NB4 (cell line): ENCODE data around the gene MED13L.
A peak's percentile ranks its signal among the peaks of the same experiment; 100 is the strongest.

ENCODE experiments used
- DNase-seq: peaks from one replicate; pipeline ENCODE4 v3.0.0; 2010; ENCODE audit warnings: low read depth
- H3K4me3 ChIP-seq: one replicate; pipeline ENCODE4 v1.5.1; 2011; ENCODE audit warnings: mild to moderate bottlenecking, low read depth, low read length, moderate library complexity
- CTCF ChIP-seq: IDR thresholded peaks from one replicate; pipeline ENCODE4 v1.5.1; 2012; ENCODE audit warnings: low read depth, low read length
- MYC ChIP-seq: IDR thresholded peaks from 2 replicates; pipeline ENCODE4 v1.6.1; 2011; ENCODE audit warnings: low read depth, low read length
- POLR2A ChIP-seq: IDR thresholded peaks from 2 replicates; pipeline ENCODE4 v1.6.1; 2011; ENCODE audit warnings: mild to moderate bottlenecking; ENCODE audit not compliant: insufficient read length; ENCODE audit errors: extremely low read depth
- TF ChIP-seq, protein P1 (sequence below): IDR thresholded peaks from 2 replicates; pipeline ENCODE4 v1.6.1; 2011; ENCODE audit warnings: low read depth, low read length

The MED13L gene

GRCh38 chr12:116010467-116010866 is 267.0 kb downstream of the MED13L start:
- DNase-seq = no peak
- no peak for TF ChIP-seq CTCF
- no peak for TF ChIP-seq MYC
- TF ChIP-seq POLR2A = no peak
- TF ChIP-seq, protein P1, sequence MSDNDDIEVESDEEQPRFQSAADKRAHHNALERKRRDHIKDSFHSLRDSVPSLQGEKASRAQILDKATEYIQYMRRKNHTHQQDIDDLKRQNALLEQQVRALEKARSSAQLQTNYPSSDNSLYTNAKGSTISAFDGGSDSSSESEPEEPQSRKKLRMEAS = no peak
- no peak overlapping the region for H3K4me3 ChIP-seq

GRCh38 chr12:116009805-116010204 is 267.7 kb downstream of the MED13L start:
- DNase-seq = no peak

GRCh38 chr12:116006141-116006540 is 271.4 kb downstream of the MED13L start:
- H3K4me3 ChIP-seq = no peak overlapping the region
- DNase-seq = no peak
- TF ChIP-seq POLR2A (no peak), MYC (no peak), CTCF (no peak)
- TF ChIP-seq, protein P1 = no peak

More at GRCh38 chr12:116009805-116010204, 267.7 kb downstream of the MED13L start:
- TF ChIP-seq MYC (no peak), CTCF (peak; percentile 39)
- no peak overlapping the region for H3K4me3 ChIP-seq

GRCh38 chr12:116002890-116003536 is 274.5 kb downstream of the MED13L start:
- no peak overlapping the region for H3K4me3 ChIP-seq
- no peak for TF ChIP-seq POLR2A
- no peak for TF ChIP-seq MYC
- no peak for TF ChIP-seq CTCF
- TF ChIP-seq, protein P1 = no peak
- peak; percentile 36 for DNase-seq

DNA sequence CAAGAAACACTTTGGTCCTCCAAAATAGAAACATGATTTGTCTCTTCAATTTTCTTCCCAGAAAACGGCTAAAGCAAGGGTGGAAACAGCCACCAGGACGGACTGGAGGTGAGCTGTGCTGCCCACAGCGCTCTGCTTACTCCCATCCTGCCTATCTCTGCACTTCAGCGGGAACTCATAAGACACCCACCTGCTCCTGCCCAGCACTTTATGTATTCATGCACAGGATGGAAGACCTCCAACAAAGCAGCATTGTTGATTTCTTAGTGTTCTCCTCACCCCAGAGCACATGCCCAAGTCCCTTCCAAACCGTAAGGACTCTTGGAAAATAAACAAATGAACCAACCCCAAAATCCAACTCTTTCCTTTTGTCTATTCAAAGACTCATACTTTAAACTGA is 277.2 kb downstream of the MED13L start:
- DNase-seq = no peak
- TF ChIP-seq, protein P1 = no peak
- TF ChIP-seq CTCF (no peak), POLR2A (no peak), MYC (no peak)
- H3K4me3 ChIP-seq = no peak overlapping the region

DNA sequence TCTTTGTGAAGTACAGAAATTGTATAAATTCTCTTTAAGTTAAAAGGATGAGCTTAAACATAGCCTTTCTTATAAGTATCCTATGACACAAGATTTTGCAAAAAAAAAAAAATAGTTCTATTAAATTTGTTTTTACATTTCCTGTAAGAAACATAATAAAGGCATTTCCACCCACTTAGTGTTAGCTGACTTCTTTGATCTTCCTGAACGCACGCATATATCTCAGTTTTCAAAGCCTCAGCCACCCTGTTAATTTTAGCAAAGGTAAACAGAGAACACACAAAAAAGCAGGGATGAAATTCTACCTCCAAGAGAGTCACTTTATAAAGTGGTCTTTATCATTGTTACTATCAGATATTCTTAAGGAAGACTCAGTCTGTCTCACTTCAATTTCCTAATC is 277.9 kb downstream of the MED13L start:
- no peak for DNase-seq
- no peak overlapping the region for H3K4me3 ChIP-seq
- no peak for TF ChIP-seq POLR2A
- TF ChIP-seq, protein P1 = no peak
- TF ChIP-seq CTCF = no peak
- no peak for TF ChIP-seq MYC
